HEK293 (cell line): ENCODE results near the gene UBE2D4.

Source experiments
- CTCF ChIA-PET: fragments of 350-600 bp; formaldehyde crosslinking; extraction: SDS; loops from one replicate; lab custom pipeline; 2021; ENCODE audit warnings: antibody characterized with exemption; lab: Yijun Ruan, JAX
- POLR2A ChIA-PET: fragments of 300-600 bp; formaldehyde crosslinking; extraction: SDS; loops from one replicate; lab custom pipeline; 2020; ENCODE audit warnings: antibody characterized with exemption, inconsistent platforms; lab: Yijun Ruan, JAX
- H3K27ac ChIP-seq: fragments of 200-500 bp; sonication (Bioruptor generic); 2 replicates; pipeline ENCODE4 v1.5.1; 2014; ENCODE audit warnings: low read depth, low read length, control low read depth, inconsistent platforms; ENCODE audit errors: extremely low read depth
- H3K36me3 ChIP-seq, 2 experiments: fragments of 200-500 bp in 1 of 2; sonication (Bioruptor generic) in 1 of 2; 1 replicate in 1 of 2; 2 replicates in 1 of 2; pipeline ENCODE4 v1.5.1; 2014 to 2017; ENCODE audit warnings: inconsistent platforms in 2 of 2, low read length in 2 of 2; ENCODE audit not compliant: control insufficient read depth in 2 of 2, insufficient read depth in 1 of 2
- H3K4me1 ChIP-seq: fragments of 200-500 bp; sonication (Bioruptor generic); 2 replicates; pipeline ENCODE4 v1.5.1; 2014; ENCODE audit warnings: mild to moderate bottlenecking, low read length, inconsistent platforms; ENCODE audit not compliant: control insufficient read depth, insufficient read depth
- H3K4me3 ChIP-seq: 2 replicates; pipeline ENCODE4 v1.5.1; 2011; ENCODE audit warnings: low read depth, mild to moderate bottlenecking, control low read depth, low read length, moderate library complexity
- H3K9me3 ChIP-seq: fragments of 200-500 bp; sonication (Bioruptor generic); 2 replicates; pipeline ENCODE4 v1.5.1; 2014; ENCODE audit warnings: low read depth, low read length, inconsistent platforms; ENCODE audit not compliant: control insufficient read depth, insufficient read depth
- EGR2 ChIP-seq: fragments of 450-650 bp; formaldehyde crosslinking; IDR thresholded peaks from 2 replicates; pipeline ENCODE4 v1.5.1; 2016; ENCODE audit warnings: low read depth, missing biosample characterization, missing genetic modification characterization
- GLIS2 ChIP-seq: fragments of 450-650 bp; formaldehyde crosslinking; IDR thresholded peaks from 2 replicates; pipeline ENCODE4 v1.5.1; 2016; ENCODE audit warnings: missing biosample characterization, missing genetic modification characterization
- ZBTB10 ChIP-seq: fragments of 450-650 bp; formaldehyde crosslinking; IDR thresholded peaks from 2 replicates; pipeline ENCODE4 v1.5.1; 2016; ENCODE audit warnings: missing biosample characterization, missing genetic modification characterization
- ZBTB26 ChIP-seq: fragments of 450-650 bp; formaldehyde crosslinking; optimal IDR thresholded peaks from 2 replicates; pipeline ENCODE3; 2016; ENCODE audit warnings: missing biosample characterization, mild to moderate bottlenecking, missing genetic modification characterization
- ZBTB48 ChIP-seq: fragments of 450-650 bp; formaldehyde crosslinking; IDR thresholded peaks from 2 replicates; pipeline ENCODE4 v1.5.1; 2016; ENCODE audit warnings: missing biosample characterization, missing genetic modification characterization
- ZFP69B ChIP-seq: fragments of 450-650 bp; formaldehyde crosslinking; IDR thresholded peaks from 2 replicates; pipeline ENCODE4 v1.5.1; 2016; ENCODE audit warnings: missing biosample characterization, missing genetic modification characterization
- ZIC2 ChIP-seq: fragments of 450-650 bp; formaldehyde crosslinking; IDR thresholded peaks from 2 replicates; pipeline ENCODE4 v1.5.1; 2016; ENCODE audit warnings: missing biosample characterization, missing genetic modification characterization
- ZNF121 ChIP-seq: fragments of 450-650 bp; formaldehyde crosslinking; IDR thresholded peaks from 2 replicates; pipeline ENCODE4 v1.5.1; 2016; ENCODE audit warnings: missing biosample characterization, missing genetic modification characterization
- ZNF16 ChIP-seq: fragments of 450-650 bp; formaldehyde crosslinking; IDR thresholded peaks from 2 replicates; pipeline ENCODE4 v1.5.1; 2016; ENCODE audit warnings: low read depth, missing biosample characterization, missing genetic modification characterization
- ZNF175 ChIP-seq: fragments of 450-650 bp; formaldehyde crosslinking; IDR thresholded peaks from 2 replicates; pipeline ENCODE4 v1.5.1; 2016; ENCODE audit warnings: missing biosample characterization, missing genetic modification characterization
- ZNF221 ChIP-seq: fragments of 450-650 bp; formaldehyde crosslinking; IDR thresholded peaks from 2 replicates; pipeline ENCODE4 v1.5.1; 2017; ENCODE audit warnings: missing biosample characterization, missing genetic modification characterization, borderline replicate concordance
- ZNF274 ChIP-seq, 2 experiments: fragments of 200-500 bp in 1 of 2; fragments of 450-650 bp in 1 of 2; sonication (Bioruptor generic) in 1 of 2; formaldehyde crosslinking in 1 of 2; IDR thresholded peaks; 2 replicates each; pipeline versions ENCODE4 v1.5.1 to v1.6.1; 2014 to 2016; ENCODE audit warnings: borderline replicate concordance in 1 of 2, inconsistent platforms in 1 of 2, low read length in 1 of 2, missing biosample characterization in 1 of 2, missing genetic modification characterization in 1 of 2
- ZNF335 ChIP-seq: fragments of 450-650 bp; formaldehyde crosslinking; conservative IDR thresholded peaks from 2 replicates; pipeline ENCODE4 v1.5.1; 2016; ENCODE audit warnings: missing biosample characterization, missing genetic modification characterization
- ZNF362 ChIP-seq: fragments of 450-650 bp; formaldehyde crosslinking; IDR thresholded peaks from 2 replicates; pipeline ENCODE4 v1.5.1; 2016; ENCODE audit warnings: missing biosample characterization, missing genetic modification characterization
- ZNF426 ChIP-seq: fragments of 450-650 bp; formaldehyde crosslinking; IDR thresholded peaks from 2 replicates; pipeline ENCODE4 v1.5.1; 2017; ENCODE audit warnings: missing biosample characterization, missing genetic modification characterization, mild to moderate bottlenecking, inconsistent platforms, moderate library complexity
- ZNF48 ChIP-seq: fragments of 450-650 bp; formaldehyde crosslinking; IDR thresholded peaks from 2 replicates; pipeline ENCODE4 v1.5.1; 2016; ENCODE audit warnings: missing biosample characterization, missing genetic modification characterization
- ZNF501 ChIP-seq: fragments of 450-650 bp; formaldehyde crosslinking; IDR thresholded peaks from 2 replicates; pipeline ENCODE4 v1.5.1; 2016; ENCODE audit warnings: missing biosample characterization, missing genetic modification characterization
- ZNF530 ChIP-seq: fragments of 450-650 bp; formaldehyde crosslinking; IDR thresholded peaks from 2 replicates; pipeline ENCODE4 v1.5.1; 2016; ENCODE audit warnings: low read depth, missing biosample characterization, missing genetic modification characterization
- ZNF548 ChIP-seq: fragments of 450-650 bp; formaldehyde crosslinking; IDR thresholded peaks from 2 replicates; pipeline ENCODE4 v1.5.1; 2016; ENCODE audit warnings: missing biosample characterization, missing genetic modification characterization
- ZNF600 ChIP-seq: fragments of 450-650 bp; formaldehyde crosslinking; IDR thresholded peaks from 2 replicates; pipeline ENCODE4 v1.5.1; 2016; ENCODE audit warnings: missing biosample characterization, missing genetic modification characterization
- ZNF785 ChIP-seq: fragments of 450-650 bp; formaldehyde crosslinking; IDR thresholded peaks from 2 replicates; pipeline ENCODE4 v1.5.1; 2016; ENCODE audit warnings: missing biosample characterization, missing genetic modification characterization
- ZSCAN18 ChIP-seq: fragments of 450-650 bp; formaldehyde crosslinking; IDR thresholded peaks from 2 replicates; pipeline ENCODE4 v1.5.1; 2016; ENCODE audit warnings: missing biosample characterization, missing genetic modification characterization

UBE2D4 gene

GRCh38 chr7:43929529-43930457, 3.6 kb downstream of the UBE2D4 start:
- no peaks in the 10 kb centered on the region for H3K4me1 ChIP-seq
- H3K27ac ChIP-seq: no peak overlapping the region
- TF ChIP-seq ZNF548 (tag by site-specific recombination): no peak
- TF ChIP-seq ZNF121: no peak
- no peak for TF ChIP-seq ZFP69B (tag by site-specific recombination)
- no peak for TF ChIP-seq ZSCAN18
- TF ChIP-seq ZNF426 (tag by site-specific recombination): no peak
- no peak for TF ChIP-seq EGR2
- no peak for TF ChIP-seq ZNF335 (tag by site-specific recombination)
- TF ChIP-seq ZBTB48 (tag by site-specific recombination): no peak
- TF ChIP-seq ZIC2: no peak
- no peak for TF ChIP-seq ZNF221 (tag by site-specific recombination)
- no peak for TF ChIP-seq ZNF48 (tag by site-specific recombination)
- no peak for TF ChIP-seq ZNF600
- ChIA-PET POLR2A (no interaction called here), CTCF (interaction anchor here (0.6 kb wide), 2 partner anchors 82 to 102 kb away, joined by 3 to 4 read pairs; no protein-coding TSS in a partner anchor)
- no peak overlapping the region for H3K4me3 ChIP-seq
- peaks cover 0 to 1% of the 10 kb centered on the region in 2 experiments; a peak in 1 of 3 replicates for H3K36me3 ChIP-seq
- H3K9me3 ChIP-seq: no peaks in the 10 kb centered on the region

- no peaks in the 10 kb centered on the region for H3K36me3 ChIP-seq
- TF ChIP-seq ZBTB26 (tag by site-specific recombination): no peak
- TF ChIP-seq ZNF530 (tag by site-specific recombination): no peak
- TF ChIP-seq ZNF16 (tag by site-specific recombination): no peak
- no peak for TF ChIP-seq ZBTB10
- TF ChIP-seq ZNF274 (IDR thresholded peaks at IDR 0.05; ENCODE audit: low read length): no peak
- TF ChIP-seq ZNF274 (tag by site-specific recombination; IDR thresholded peaks at IDR 0.05; ENCODE audit: borderline replicate concordance): no peak
- no peak for TF ChIP-seq ZNF785
- no peak for TF ChIP-seq ZNF362
- TF ChIP-seq ZNF175 (tag by site-specific recombination): no peak
- TF ChIP-seq ZNF501 (tag by site-specific recombination): no peak
- no peak for TF ChIP-seq GLIS2 (tag by site-specific recombination)
- TF ChIP-seq, all 188 proteins: peak for 0
- Histone ChIP-seq H3K9me3 (no peaks in the 10 kb centered on the region), H3K27ac (no peak overlapping the region), H3K4me1 (no peaks in the 10 kb centered on the region), H3K4me3 (no peak overlapping the region)
- ChIA-PET POLR2A (no interaction called here), CTCF (interaction anchor here (0.7 kb wide), 1 partner anchor 26 kb away, joined by 3 read pairs; no protein-coding TSS in a partner anchor)
Measured at GRCh38 chr7:43931346-43931745, 5.1 kb downstream of the UBE2D4 start.
